ENCODE data around the gene SEMA6A. TPM values are rescaled to one million over a fixed set of nuclear protein-coding genes. Genes with fewer than 3 reads are reported as not detected.

SEMA6A gene
- 10.0 TPM for polyA plus RNA-seq (2012; ENCODE audit: missing spikeins)

GRCh38 chr5:116574367-116575325, at the start of gene SEMA6A:
Gene SEMA6A, minus strand, starts transcription at chr5:116574823. Its CDS starts 69,879 bp downstream, at chr5:116504944.
- DNase-seq (ENCODE audit: insufficient read length): peak; percentile 71
- TF ChIP-seq TAF1 (IDR thresholded peaks at IDR 0.05; ENCODE audit: borderline replicate concordance, low read depth, low read length) (peak; percentile 89), POLR2AphosphoS5 (IDR thresholded peaks at IDR 0.05; ENCODE audit: low read depth, low read length) (peak; percentile 36; the same call in 1 of the 2 replicates), POLR2A (IDR thresholded peaks at IDR 0.05; ENCODE audit: low read depth, low read length) (peak; percentile 68)
- peak; percentile 100 for FAIRE-seq

- DNase-seq (ENCODE audit: insufficient read length) (no peak), FAIRE-seq (no peak)
- no peak for TF ChIP-seq POLR2AphosphoS5 (IDR thresholded peaks at IDR 0.05; ENCODE audit: low read depth, low read length)
These were observed 47.9 kb upstream of the SEMA6A start for GRCh38 chr5:116622375-116623050.

GRCh38 chr5:116621599-116621998, 47.0 kb upstream of the SEMA6A start:
- DNase-seq (ENCODE audit: insufficient read length) (no peak), FAIRE-seq (no peak)
- TF ChIP-seq POLR2A (IDR thresholded peaks at IDR 0.05; ENCODE audit: low read depth, low read length) (no peak), TAF1 (IDR thresholded peaks at IDR 0.05; ENCODE audit: borderline replicate concordance, low read depth, low read length) (no peak), POLR2AphosphoS5 (IDR thresholded peaks at IDR 0.05; ENCODE audit: low read depth, low read length) (no peak)

GRCh38 chr5:116616876-116617275, 42.3 kb upstream of the SEMA6A start:
- DNase-seq (ENCODE audit: insufficient read length) (no peak), FAIRE-seq (no peak)
- TF ChIP-seq POLR2AphosphoS5 (IDR thresholded peaks at IDR 0.05; ENCODE audit: low read depth, low read length) (no peak), POLR2A (IDR thresholded peaks at IDR 0.05; ENCODE audit: low read depth, low read length) (no peak), TAF1 (IDR thresholded peaks at IDR 0.05; ENCODE audit: borderline replicate concordance, low read depth, low read length) (no peak)

- FAIRE-seq (peak; percentile 27), DNase-seq (ENCODE audit: insufficient read length) (no peak)
- TF ChIP-seq POLR2AphosphoS5 (IDR thresholded peaks at IDR 0.05; ENCODE audit: low read depth, low read length) (no peak), POLR2A (IDR thresholded peaks at IDR 0.05; ENCODE audit: low read depth, low read length) (no peak), TAF1 (IDR thresholded peaks at IDR 0.05; ENCODE audit: borderline replicate concordance, low read depth, low read length) (no peak)
These were observed 39.9 kb upstream of the SEMA6A start for GRCh38 chr5:116614603-116614920.

GRCh38 chr5:116613445-116613844, 38.8 kb upstream of the SEMA6A start:
- DNase-seq (ENCODE audit: insufficient read length) (no peak), FAIRE-seq (no peak)
- TF ChIP-seq POLR2AphosphoS5 (IDR thresholded peaks at IDR 0.05; ENCODE audit: low read depth, low read length): no peak
- TF ChIP-seq TAF1 (IDR thresholded peaks at IDR 0.05; ENCODE audit: borderline replicate concordance, low read depth, low read length): no peak
- TF ChIP-seq POLR2A (IDR thresholded peaks at IDR 0.05; ENCODE audit: low read depth, low read length): no peak

GRCh38 chr5:116612431-116612830, 37.8 kb upstream of the SEMA6A start:
- DNase-seq (ENCODE audit: insufficient read length) (no peak), FAIRE-seq (no peak)
- TF ChIP-seq POLR2AphosphoS5 (IDR thresholded peaks at IDR 0.05; ENCODE audit: low read depth, low read length) (no peak), TAF1 (IDR thresholded peaks at IDR 0.05; ENCODE audit: borderline replicate concordance, low read depth, low read length) (no peak), POLR2A (IDR thresholded peaks at IDR 0.05; ENCODE audit: low read depth, low read length) (no peak)

GRCh38 chr5:116605310-116606070, 30.9 kb upstream of the SEMA6A start:
- no peak for DNase-seq (ENCODE audit: insufficient read length)
- TF ChIP-seq POLR2AphosphoS5 (IDR thresholded peaks at IDR 0.05; ENCODE audit: low read depth, low read length) (no peak), POLR2A (IDR thresholded peaks at IDR 0.05; ENCODE audit: low read depth, low read length) (no peak), TAF1 (IDR thresholded peaks at IDR 0.05; ENCODE audit: borderline replicate concordance, low read depth, low read length) (no peak)
- FAIRE-seq: no peak

- TF ChIP-seq TAF1 (IDR thresholded peaks at IDR 0.05; ENCODE audit: borderline replicate concordance, low read depth, low read length): no peak
- TF ChIP-seq POLR2AphosphoS5 (IDR thresholded peaks at IDR 0.05; ENCODE audit: low read depth, low read length): no peak
- TF ChIP-seq POLR2A (IDR thresholded peaks at IDR 0.05; ENCODE audit: low read depth, low read length): no peak
- FAIRE-seq: no peak
- DNase-seq (ENCODE audit: insufficient read length): no peak
These were observed 30.2 kb upstream of the SEMA6A start for GRCh38 chr5:116604805-116605204.

GRCh38 chr5:116600876-116601275, 26.3 kb upstream of the SEMA6A start:
- no peak for DNase-seq (ENCODE audit: insufficient read length)
- FAIRE-seq: no peak
- no peak for TF ChIP-seq TAF1 (IDR thresholded peaks at IDR 0.05; ENCODE audit: borderline replicate concordance, low read depth, low read length)

GRCh38 chr5:116598911-116599310, 24.3 kb upstream of the SEMA6A start:
- TF ChIP-seq TAF1 (IDR thresholded peaks at IDR 0.05; ENCODE audit: borderline replicate concordance, low read depth, low read length) (no peak), POLR2AphosphoS5 (IDR thresholded peaks at IDR 0.05; ENCODE audit: low read depth, low read length) (no peak), POLR2A (IDR thresholded peaks at IDR 0.05; ENCODE audit: low read depth, low read length) (no peak)
- FAIRE-seq: no peak
- DNase-seq (ENCODE audit: insufficient read length): no peak
